ENCODE data around the gene TMEM108.

DNA sequence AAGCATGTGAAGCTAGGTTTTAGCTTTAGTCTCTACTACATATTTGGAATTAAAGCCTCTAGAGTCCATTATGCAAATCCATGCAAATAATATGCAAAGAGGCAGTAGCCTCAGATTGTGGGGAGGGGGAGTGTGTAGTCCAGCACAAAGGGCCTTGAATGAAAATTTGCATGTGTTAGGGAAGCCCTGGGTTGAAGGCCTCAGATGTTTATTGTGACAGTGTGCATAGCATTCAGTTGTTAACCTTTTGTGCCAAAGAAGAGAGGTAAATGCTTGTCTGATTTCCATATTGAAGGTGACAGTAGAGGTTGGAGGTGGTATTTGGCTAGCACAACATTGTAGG is 337.2 kb downstream of the TMEM108 start:
- TF ChIP-seq, protein P1, sequence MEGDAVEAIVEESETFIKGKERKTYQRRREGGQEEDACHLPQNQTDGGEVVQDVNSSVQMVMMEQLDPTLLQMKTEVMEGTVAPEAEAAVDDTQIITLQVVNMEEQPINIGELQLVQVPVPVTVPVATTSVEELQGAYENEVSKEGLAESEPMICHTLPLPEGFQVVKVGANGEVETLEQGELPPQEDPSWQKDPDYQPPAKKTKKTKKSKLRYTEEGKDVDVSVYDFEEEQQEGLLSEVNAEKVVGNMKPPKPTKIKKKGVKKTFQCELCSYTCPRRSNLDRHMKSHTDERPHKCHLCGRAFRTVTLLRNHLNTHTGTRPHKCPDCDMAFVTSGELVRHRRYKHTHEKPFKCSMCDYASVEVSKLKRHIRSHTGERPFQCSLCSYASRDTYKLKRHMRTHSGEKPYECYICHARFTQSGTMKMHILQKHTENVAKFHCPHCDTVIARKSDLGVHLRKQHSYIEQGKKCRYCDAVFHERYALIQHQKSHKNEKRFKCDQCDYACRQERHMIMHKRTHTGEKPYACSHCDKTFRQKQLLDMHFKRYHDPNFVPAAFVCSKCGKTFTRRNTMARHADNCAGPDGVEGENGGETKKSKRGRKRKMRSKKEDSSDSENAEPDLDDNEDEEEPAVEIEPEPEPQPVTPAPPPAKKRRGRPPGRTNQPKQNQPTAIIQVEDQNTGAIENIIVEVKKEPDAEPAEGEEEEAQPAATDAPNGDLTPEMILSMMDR (IDR thresholded peaks at IDR 0.05): no peak
- TF ChIP-seq POLR2A (IDR thresholded peaks at IDR 0.05): no peak
